Stimulated activated CD8-positive, alpha-beta memory T cell treated with anti-CD3 and anti-CD28 coated beads, Interleukin-15, amount 100 ng/mL, for 48 hours (primary cell): ENCODE data around the gene SPG7.

Experiments
- DNase-seq, 2 donors: peaks; one replicate each; pipeline ENCODE4 v3.0.0-alpha.2; 2020; ENCODE audit warnings: low read depth in 2 of 2

The SPG7 gene

DNA sequence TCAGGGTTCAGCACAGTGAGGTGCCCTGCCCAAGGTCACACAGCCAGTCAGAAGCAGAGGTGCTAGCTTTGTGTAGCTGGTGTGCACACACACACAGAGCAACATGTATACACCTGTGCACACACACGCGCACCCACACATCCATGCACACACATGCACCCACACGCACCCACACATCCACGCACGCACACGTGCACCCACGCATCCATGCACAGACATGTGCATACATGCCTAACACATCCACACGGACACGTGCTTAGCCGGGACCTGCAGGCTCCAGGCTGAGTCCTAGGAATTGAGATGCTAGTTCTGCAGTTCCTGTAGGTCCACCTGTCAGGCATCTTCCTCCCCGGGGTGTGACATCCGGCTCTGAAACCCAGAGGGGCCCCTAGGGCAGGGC, 92.2 kb downstream of the SPG7 start:
- DNase-seq = no peak

DNA sequence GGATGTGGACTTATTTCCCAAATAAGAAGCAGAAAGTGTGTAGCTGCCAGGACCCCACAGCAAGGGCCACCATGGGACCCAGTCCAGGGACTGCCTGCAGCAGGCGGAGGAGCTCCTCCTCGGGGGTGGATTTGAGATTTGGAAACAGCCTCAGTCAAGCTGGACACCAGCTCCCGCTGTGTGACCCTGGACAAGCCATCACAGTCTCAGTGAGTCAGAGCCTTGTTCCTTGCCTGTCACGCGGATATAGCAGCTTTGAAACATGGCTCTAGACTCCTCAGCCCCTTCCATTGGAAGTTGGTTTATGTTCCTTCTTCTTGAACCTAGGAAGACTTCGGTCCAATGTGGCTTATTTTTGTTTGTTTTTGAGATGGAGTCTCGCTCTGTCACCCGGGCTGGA, 92.8 kb downstream of the SPG7 start:
- DNase-seq = no peak

DNA sequence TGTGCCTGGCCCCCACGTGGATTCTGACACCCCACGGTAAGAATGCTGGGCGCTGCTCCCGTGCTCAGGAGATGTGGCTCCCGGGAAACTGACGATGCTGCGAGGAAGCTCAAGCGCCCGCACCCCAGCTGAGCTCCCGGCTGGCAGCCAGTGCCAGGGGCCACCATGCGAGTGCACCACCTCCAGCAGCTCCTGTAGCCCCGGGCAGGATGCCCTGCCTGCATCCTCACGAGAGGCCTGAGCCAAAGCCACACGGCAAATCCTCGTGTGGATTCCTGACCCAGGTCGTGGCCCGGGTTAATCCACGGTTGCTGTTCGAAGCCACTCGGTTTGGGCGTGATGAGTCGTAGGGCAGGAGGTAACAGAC, 93.7 kb downstream of the SPG7 start:
- no peak for DNase-seq

DNA sequence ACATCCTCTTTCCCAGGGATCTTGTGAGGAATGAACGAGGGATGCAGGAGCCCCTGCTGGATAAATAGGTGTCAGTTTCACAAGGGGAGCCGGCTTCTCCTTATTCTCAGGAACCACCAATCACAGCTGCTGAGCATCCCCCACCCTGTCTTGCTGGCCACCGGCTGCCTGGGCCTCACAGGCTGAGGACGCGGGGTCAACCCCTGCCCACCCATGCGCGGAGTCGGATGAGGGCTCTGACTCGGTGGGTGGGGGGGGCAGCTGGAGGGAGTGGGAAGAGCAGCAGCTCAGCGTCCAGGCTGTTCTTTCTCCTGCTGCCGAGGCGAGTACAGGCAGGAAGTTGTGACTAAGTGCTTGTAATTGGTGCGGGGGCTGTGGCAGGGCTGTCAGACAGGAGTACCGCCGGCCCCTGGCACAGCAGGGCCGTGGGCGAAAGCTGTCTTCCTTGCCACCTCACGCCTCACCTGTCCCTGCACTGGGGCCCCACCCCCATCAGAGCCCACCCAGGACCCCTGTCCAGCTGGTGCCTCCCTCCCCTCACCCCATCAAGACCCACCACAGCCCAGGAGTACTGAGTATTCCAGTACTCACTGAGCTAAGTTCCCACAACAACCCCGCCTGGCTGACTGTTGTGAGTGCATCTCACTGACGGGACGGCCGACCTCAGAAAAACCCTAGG, 94.2 kb downstream of the SPG7 start:
- peak; percentile 52 to 61 for DNase-seq

DNA sequence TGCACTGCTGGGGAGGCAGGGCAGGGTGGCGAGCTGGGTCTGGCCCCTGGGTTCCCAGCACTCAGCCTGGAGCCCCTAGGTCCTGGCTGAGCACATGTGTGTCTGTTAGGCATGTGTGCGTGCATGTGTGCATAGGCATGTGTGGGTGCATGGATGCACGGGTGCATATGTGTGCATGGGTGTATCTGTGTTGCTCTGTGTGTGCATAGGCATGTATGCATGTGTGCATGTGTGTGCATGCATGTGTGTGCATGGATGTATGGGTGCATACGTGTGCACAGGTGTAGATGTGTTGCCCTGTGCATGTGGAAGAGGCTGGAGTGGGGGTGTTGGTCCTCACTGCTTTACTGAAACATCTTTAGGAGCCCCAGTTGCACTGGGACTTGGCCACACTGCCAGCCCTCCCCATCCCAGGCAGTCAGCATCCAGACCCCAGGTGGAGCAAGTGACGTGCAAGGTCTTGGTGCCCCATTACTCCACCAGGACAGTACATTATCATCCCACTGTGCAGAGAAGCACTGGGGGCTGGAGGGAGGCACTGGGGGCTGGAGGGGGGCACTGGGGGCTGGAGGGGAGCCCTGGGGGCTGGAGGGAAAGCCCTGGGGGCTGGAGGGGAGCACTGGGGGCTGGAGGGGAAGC, 94.9 kb downstream of the SPG7 start:
- no peak for DNase-seq

DNA sequence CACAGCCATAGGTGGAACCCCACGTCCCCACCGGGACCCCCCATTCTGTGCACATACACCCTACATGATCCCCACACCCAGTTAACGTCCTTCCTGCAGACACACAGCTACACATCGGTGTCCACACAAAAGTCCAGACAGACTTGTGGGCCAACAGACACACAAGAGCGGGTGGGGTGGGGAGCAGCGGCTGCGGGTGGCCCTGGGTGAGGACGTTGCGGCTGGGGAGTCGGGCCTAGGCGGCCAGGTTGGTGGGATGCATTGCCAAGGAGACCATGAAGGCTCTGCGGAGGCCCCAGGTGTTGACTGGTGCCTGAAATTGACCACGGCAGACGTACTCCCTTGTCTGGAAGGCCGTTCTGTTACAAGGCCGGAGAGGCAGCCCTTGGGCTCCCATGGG, 96.6 kb downstream of the SPG7 start:
- DNase-seq = no peak

DNA sequence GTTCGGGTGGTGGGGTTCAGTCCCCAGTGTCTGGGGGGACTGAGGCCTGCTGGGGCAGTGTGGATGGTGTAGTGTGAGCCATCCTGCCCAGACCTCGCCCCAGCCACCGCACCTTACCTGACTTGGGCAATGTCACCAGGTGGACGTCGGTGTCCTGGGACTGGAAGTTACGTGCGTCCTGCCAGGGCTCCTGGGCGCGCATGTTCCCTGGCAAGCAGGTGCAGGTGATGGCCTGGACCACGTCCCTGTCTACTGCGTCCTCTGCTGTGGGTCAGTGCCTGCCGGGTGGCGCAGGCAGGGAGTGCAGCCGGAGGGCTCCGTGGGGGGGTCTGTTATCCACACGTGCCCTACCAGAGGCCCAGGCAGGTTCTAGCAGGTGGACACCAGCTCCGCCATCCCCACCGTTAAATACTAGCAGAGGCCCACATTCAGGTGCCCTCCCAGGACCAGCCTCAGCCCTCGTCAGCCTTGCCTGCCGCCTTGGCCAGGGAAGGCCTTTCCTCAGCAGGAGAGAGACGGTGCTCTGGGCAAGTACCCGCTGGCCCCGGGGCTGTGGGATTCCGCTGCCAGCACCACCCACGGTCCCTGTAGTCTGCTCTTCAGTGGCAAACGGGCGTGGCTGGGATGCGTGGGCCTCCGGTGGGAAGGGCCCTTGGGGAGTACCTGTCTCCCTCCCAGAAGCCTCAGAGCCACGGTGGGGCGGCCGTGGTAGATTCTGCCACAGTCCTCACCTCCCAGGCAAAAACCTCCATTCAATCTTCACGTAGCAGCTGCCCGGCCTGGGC, 97.2 kb downstream of the SPG7 start:
- DNase-seq = no peak

DNA sequence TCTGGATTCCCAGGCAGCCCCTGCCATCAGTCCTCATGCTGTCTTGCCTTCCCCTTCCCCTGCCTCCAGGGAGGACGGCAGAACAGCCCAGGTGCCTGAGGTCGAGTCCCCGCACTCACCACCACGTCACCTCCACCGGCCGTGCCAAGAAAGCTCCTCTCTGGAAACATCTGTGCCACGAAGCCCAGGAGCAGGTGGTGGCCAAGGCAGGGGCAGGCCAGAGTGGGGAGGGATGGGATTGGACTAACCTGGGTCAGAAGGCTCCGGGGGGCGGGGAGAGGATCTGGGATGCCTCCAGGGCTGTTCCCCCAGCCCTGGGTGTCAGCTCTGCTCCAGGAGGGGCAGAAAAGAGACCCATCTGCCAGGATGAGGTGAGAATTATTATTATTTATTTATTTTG, 97.8 kb downstream of the SPG7 start:
- DNase-seq = no peak
